KG1 (cell line): ENCODE measurements around the gene SYNE4.
"Not testable (repeated sequence)": the region's sequence is repeated elsewhere in the genome, so short reads cannot be mapped to it uniquely, and the experiment has no call there.

Experiments
- DNase-seq: peaks from one replicate; lab custom pipeline; 2025; lab: John Stamatoyannopoulos, UW

SYNE4 gene

DNA sequence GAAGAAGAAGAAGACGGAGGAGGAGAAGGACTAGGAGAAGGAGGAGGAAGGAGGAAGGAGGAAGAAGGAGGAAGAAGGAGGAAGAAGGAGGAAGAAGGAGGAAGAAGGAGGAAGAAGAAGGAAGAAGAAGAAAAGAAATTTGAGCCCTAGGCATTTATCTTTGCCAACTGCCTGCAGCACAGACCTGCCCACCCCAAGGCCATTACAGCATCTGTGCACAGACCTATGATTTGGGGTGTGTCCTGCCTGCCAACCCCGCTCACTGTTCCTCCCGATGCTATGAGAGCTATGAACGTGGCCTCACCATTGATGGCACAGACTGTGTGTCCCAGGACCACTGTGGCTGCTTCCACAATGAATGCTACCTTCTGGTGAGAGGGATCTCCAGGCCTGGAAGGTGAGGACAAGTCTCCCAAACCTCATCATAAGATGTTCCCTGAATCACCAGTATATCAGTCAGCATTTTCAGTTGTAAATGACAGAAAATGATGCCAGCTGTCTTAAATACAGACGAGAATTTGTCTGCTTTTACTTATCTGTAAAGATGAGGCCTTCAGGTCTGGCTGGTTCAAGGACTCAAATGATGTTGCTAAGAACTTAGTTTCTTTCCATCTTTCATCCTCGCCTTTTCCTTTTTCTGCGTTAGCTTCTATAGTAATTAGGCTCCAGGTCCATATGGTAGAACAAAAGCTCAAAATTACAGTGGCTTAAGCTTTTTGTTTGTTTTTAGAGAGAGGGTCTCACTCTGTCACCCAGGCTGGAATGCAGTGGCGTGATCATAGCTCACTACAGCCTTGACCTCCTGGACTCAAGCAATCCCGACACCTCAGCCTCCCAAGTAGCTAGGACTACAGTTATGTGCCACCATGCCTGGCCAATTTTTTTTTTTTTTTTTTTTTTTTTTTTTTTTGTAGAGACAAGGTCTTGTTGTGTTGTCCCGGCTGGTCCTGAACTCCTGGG is 17.6 kb downstream of the SYNE4 start:
- DNase-seq: no peak

DNA sequence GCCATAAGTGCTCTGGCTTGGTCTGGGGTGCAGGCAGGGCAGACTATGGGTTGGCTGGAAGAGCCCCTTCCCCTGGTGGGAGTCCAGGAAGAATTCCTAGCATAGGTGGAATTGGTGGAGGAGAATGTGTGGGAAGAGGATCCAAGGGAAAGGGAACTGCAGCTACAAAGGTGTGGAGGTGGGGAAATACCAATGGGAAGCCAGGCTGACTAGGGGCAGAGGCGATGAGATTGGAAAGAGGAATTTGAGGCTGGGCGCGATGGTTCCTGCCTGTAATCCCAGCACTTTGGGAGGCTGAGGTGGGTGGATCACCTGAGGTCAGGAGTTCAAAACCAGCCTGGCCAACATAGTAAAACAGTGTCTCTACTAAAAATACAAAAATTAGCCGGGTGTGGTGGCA is 18.5 kb downstream of the SYNE4 start:
- DNase-seq: no peak

GRCh38 chr19:35988824-35989223 is 19.8 kb downstream of the SYNE4 start:
- DNase-seq: no peak

DNA sequence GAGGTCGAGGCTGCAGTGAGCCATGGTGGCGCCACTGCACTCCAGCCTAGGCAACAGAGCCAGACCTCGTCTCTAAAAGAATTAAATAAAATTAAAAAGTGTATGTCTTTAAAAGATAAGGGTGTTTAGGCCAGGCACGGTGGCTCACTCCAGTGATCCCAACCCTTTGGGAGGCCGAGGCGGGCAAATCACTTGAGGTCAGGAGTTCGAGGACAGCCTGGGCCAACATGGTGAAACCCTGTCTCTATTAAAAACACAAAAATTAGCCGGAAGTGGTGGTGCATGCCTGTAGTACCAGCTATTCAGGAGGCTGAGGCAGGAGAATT is 21.1 kb downstream of the SYNE4 start:
- no peak for DNase-seq

- no peak for DNase-seq
These were observed 21.7 kb downstream of the SYNE4 start for GRCh38 chr19:35986664-35987570.

DNA sequence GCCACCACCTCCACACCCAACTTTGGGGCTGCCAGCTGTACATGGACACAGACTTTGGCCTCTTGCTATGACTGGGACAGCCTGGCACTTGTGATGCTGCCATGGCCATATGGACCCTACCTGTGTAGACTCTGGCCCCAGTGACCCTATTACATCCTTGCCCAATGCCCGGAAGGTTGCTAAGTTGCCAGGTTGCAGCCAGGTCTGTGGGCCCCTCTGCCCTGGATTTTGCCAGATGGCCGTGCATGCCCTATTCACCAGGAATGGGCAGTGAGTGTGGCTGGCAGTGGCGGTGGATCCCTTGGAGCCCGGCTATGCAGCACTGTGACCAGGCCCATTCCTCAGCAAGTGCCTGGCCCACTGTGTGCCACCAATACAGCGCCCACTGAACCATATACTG is 22.5 kb downstream of the SYNE4 start:
- no peak for DNase-seq

DNA sequence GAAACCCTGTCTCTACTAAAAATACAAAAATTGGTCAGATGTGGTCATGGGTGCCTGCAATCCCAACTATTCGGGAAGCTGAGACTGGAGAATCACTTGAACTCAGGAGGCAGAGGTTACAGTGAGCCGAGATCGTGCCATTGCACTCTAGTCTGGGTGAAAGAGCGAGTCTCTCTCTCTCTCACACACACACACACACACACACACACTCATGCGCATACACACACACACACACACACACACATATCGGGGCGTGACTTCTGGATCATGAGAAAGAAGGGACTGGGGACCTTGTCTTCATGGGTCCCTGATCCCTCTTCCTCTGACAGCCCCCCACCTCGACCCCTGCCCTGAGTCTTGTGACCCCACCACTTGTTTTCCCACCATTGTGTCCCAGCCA is 25.4 kb downstream of the SYNE4 start:
- DNase-seq: no peak

DNA sequence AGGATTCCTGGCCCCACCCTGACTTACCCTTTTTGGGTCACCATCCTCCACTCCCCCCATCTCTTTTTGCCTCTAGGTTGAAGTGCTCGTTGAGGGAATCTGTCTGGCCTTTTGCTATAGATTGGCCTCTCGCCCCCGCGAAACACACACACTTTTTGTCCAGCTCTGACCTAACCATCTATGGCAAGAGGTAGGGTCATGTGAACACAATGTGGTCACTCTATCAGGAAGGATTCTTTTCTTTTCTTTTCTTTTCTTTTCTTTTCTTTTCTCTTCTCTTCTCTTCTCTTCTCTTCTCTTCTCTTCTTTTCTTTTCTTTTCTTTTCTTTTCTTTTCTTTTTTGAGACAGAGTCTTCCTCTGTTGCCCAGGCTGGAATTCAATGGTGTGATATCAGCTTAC is 27.6 kb downstream of the SYNE4 start:
- DNase-seq: not testable (repeated sequence)

GRCh38 chr19:35978832-35979365 is 29.7 kb downstream of the SYNE4 start:
- no peak for DNase-seq

DNA sequence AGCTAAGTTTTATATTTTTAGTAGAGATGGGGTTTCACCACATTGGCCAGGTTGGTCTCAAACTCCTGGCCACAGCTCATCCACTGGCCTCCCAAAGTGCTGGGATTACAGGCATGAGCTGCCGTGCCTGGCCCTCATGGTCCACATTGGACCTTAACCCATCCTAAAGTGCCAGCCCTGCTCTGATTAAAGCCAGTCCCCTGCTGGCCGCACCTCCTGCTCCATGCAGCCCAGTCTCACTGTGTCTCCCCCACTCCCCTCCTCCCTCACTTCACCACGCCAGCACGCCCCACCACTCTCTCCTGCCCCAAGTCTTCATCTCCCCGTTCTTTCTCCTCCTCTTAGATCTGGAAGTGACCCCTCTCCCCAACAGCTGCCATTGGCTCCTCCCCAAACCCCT is 30.3 kb downstream of the SYNE4 start:
- no peak for DNase-seq

GRCh38 chr19:35977446-35978222 is 31.0 kb downstream of the SYNE4 start:
- no peak for DNase-seq

DNA sequence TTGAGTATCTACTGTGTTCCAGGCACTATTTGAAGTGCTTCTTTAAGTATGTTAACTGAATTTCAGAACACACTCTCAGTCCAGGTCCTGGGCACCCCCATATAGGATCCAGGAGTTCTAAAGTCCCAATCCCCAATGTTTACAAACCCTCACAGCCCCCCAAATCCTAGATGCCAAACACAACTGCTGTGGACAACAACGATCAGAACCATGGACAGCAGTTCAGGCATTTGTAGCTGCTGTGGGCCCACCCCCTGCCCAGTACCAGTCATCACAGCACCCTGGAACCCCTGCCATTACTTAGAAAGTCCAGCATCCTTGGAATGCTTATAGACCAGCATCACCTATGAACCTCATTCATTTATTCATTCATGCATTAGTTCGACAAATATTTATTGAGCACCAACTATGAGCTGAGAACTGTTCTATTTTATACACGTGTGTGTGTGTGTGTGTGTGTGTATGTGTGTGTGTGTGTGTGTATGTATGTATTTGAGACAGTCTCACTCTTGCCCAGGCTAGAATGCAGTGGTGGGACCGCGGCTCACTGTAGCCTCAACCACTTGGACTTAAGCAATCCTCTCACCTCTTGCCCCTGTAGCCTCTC is 32.9 kb downstream of the SYNE4 start:
- no peak for DNase-seq

GRCh38 chr19:35973487-35973886 is 35.1 kb downstream of the SYNE4 start:
- no peak for DNase-seq

DNA sequence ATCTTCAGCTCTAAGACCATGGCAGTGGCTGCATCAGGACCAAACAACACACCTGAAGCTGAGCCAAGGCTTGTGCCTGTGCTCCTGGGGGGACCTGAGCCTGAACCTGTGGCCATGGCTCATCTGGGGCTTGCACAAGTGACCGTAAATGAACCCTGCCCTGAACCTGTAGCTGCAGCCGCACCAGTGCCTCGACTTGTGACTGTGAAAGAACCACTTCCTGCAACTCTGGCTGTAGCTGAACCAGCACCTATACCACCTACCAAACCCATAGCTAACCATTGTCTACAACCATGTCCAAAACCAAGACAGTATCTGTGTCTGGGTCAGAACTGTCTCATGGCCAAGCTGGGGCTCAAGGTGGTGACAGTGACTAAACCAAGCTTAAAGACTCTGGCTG is 41.8 kb downstream of the SYNE4 start:
- no peak for DNase-seq

DNA sequence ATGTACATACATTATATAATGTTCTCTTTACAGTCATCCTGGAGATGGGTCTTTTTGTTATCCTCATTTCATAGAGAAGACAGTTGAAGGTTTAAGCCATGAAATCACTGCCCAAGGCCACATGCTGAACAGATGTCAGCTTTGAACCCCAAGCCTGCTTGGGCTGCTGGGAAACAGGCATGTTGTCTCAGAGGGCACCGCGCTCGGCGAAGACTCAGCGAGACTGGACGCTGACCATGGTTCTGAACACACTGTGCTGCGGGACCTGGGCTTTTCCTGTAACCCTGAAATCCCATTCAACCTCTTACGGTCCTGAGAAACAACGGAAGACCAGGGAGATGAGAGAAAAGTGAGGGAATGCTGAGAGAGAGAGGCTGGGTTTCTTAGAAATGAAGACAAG is 45.1 kb downstream of the SYNE4 start:
- DNase-seq: no peak

DNA sequence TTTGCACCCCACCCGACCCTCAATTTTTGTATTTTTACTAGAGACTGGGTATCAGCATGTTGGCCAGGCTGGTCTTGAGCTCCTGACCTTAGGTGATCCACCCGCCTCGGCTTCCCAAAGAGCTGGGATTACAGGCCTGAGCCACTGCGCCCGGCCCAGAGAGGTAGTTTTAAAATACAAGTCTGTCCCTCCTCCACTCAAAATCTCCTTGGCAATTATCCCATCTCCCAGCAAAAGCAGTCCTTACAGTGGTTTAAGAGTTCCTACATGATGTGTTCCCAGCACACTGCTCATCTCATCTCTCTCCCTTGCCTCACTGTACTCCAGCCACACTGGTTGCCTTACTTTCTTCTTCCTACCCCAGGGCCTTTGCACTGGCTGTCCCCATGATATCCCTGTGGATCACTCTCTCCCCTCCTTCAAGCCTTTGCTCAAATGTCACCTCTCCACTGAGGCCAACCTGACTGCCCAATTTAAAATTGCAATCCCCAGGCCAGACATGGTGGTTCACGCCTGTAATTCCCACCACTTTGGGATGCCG is 48.1 kb downstream of the SYNE4 start:
- no peak for DNase-seq

- DNase-seq: no peak
These were observed 48.7 kb downstream of the SYNE4 start for GRCh38 chr19:35959968-35960320.

DNA sequence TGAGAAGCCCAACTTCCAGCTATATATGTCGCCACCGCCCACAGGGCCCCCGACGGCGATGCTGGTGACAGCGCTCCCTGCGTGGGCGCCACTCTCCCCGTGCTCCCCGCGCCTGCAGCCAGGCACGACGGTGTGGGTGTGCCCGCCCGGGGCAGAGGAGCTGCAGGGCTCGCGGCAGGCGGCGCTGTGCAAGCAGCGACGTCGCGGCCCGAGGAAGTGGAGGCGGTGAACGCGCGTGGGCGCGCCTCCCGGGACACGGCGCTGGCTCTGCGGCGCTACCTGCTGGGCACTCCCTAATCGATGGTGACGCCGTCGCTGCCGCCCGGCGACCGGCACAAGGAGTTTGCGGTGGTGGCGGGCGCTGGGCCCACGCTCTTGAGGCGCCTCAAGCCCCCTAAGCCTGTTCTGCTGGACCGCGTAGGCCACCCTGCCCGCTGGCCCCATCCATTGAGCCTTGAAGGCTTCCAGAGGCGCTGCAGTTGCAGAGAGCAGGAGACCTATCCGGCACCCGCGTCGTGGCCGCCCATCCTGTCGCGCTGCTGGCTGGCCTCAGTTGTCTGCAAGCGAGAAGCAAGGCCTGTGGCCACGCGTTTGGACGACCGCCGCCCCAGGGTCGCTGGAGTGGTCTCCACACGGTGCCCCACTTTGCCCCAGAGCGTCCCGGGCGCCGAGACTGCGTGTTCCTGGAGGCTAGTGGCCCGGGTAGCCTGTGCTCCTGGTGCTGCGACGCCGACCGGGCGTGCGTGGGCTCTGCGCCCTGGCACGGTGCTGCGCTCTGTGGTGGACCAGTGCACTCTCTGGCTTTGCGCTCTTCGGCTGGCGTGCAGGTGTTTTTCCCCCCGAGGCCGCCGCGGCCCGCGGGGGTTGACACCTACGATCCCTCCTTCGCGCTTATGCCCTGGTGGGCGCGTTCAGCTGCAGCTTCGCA is 49.3 kb downstream of the SYNE4 start:
- no peak for DNase-seq

- no peak for DNase-seq
These were observed 50.0 kb downstream of the SYNE4 start for GRCh38 chr19:35958660-35959039.

DNA sequence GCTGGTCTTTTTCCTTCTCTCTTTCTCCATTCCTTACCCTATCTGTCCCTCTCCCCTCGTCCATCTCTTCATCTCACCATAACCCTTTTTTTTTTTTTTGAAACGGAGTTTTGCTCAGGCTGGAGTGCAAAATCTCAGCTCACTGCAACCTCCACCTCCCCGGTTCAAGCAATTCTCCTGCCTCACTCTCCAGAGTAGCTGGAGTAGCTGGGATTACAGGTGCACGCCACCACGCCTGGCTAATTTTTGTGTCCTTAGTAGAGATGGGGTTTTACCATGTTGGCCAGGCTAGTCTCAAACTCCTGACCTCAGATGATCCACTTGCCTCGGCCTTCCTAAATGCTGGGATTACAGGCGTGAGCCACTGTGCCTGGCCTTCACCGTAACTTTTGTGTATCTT is 51.2 kb downstream of the SYNE4 start:
- DNase-seq: not testable (repeated sequence)
